Skin epidermis (tissue), 12 donors: ENCODE measurements around the gene E2F1.

Experiments used
- H3K27ac ChIP-seq, 21 experiments: fragments of 200-600 bp; sonication (generic) in 11 of 21; one replicate each; pipeline ENCODE4 v1.5.0; 2020; ENCODE audit warnings: mild to moderate bottlenecking in 3 of 21, inconsistent platforms in 2 of 21, moderate library complexity in 2 of 21
- H3K4me3 ChIP-seq, 7 experiments: fragments of 200-600 bp; sonication (generic) in 2 of 7; one replicate each; pipeline ENCODE4 v1.5.0; 2020; ENCODE audit warnings: inconsistent platforms in 2 of 7, mild to moderate bottlenecking in 2 of 7, moderate library complexity in 1 of 7

The E2F1 gene

GRCh38 chr20:33664085-33664761 lies 22.0 kb downstream of the E2F1 start:
- Histone ChIP-seq H3K4me3 (peak overlapping the region; percentile 61 to 90 (median 75)), H3K27ac (peak overlapping the region; percentile 76 to 97 (median 91))

- Histone ChIP-seq H3K4me3 (peak overlapping the region; percentile 61 to 90 (median 75)), H3K27ac (peak overlapping the region; percentile 76 to 97 (median 91))
These were observed 22.8 kb downstream of the E2F1 start for GRCh38 chr20:33663161-33664084.

- Histone ChIP-seq H3K27ac (peak within 1 kb of the TSS; percentile 55 to 97 (median 91)), H3K4me3 (peak within 1 kb of the TSS; percentile 61 to 90 (median 75))
These were observed 24.0 kb downstream of the E2F1 start, which contains the start of gene C20orf144 for GRCh38 chr20:33662172-33662571. TSS of gene C20orf144 (plus strand) at chr20:33662327. CDS start at chr20:33662346, 19 bp downstream.

- no peak overlapping the region for H3K4me3 ChIP-seq
- no peak overlapping the region for H3K27ac ChIP-seq
These were observed 25.5 kb downstream of the E2F1 start for GRCh38 chr20:33660685-33661058.

- Histone ChIP-seq H3K4me3 (no peak overlapping the region), H3K27ac (no peak overlapping the region)
These were observed 26.0 kb downstream of the E2F1 start for GRCh38 chr20:33660035-33660684.

GRCh38 chr20:33659341-33660034 lies 26.7 kb downstream of the E2F1 start:
- no peak overlapping the region for H3K4me3 ChIP-seq
- no peak overlapping the region for H3K27ac ChIP-seq

- Histone ChIP-seq H3K4me3 (no peak overlapping the region), H3K27ac (no peak overlapping the region)
These were observed 27.3 kb downstream of the E2F1 start for GRCh38 chr20:33658929-33659328.

- H3K27ac ChIP-seq, result no peak overlapping the region
These were observed 27.7 kb downstream of the E2F1 start for GRCh38 chr20:33658510-33658909.

GRCh38 chr20:33657704-33658095 lies 28.5 kb downstream of the E2F1 start:
- no peak overlapping the region for H3K27ac ChIP-seq
- no peak overlapping the region for H3K4me3 ChIP-seq

More at GRCh38 chr20:33658510-33658909, 27.7 kb downstream of the E2F1 start:
- no peak overlapping the region for H3K4me3 ChIP-seq

GRCh38 chr20:33656783-33657703 lies 29.1 kb downstream of the E2F1 start:
- Histone ChIP-seq H3K27ac (no peak overlapping the region), H3K4me3 (no peak overlapping the region)

- Histone ChIP-seq H3K4me3 (no peak overlapping the region), H3K27ac (no peak overlapping the region)
These were observed 30.0 kb downstream of the E2F1 start for GRCh38 chr20:33656010-33656782.

GRCh38 chr20:33655164-33655563 lies 31.0 kb downstream of the E2F1 start:
- no peak overlapping the region for H3K27ac ChIP-seq
- H3K4me3 ChIP-seq, result no peak overlapping the region

GRCh38 chr20:33654680-33655161 lies 31.5 kb downstream of the E2F1 start:
- no peak overlapping the region for H3K4me3 ChIP-seq
- H3K27ac ChIP-seq, result peak overlapping the region in 1 of 21 experiments; percentile 52

GRCh38 chr20:33653900-33654596 lies 32.1 kb downstream of the E2F1 start:
- H3K4me3 ChIP-seq, result no peak overlapping the region
- peak overlapping the region in 4 of 21 experiments; percentile 1 to 52 (median 38) for H3K27ac ChIP-seq

GRCh38 chr20:33653218-33653899 lies 32.8 kb downstream of the E2F1 start:
- Histone ChIP-seq H3K4me3 (no peak overlapping the region), H3K27ac (peak overlapping the region in 4 of 21 experiments; percentile 1 to 63 (median 38))

- Histone ChIP-seq H3K27ac (peak overlapping the region in 7 of 21 experiments; percentile 6 to 61 (median 26)), H3K4me3 (no peak overlapping the region)
These were observed 34.6 kb downstream of the E2F1 start for GRCh38 chr20:33651562-33652048.
